Putamen (tissue), 1 donor: Measurements from ENCODE around the gene FUOM.
"Not testable (repeated sequence)": the region's sequence is repeated elsewhere in the genome, so short reads cannot be mapped to it uniquely, and the experiment has no call there.

Experiments used
- DNase-seq: peaks from one replicate; pipeline ENCODE4 v3.0.0-alpha.2; 2016; ENCODE audit warnings: low spot score

Gene FUOM

DNA sequence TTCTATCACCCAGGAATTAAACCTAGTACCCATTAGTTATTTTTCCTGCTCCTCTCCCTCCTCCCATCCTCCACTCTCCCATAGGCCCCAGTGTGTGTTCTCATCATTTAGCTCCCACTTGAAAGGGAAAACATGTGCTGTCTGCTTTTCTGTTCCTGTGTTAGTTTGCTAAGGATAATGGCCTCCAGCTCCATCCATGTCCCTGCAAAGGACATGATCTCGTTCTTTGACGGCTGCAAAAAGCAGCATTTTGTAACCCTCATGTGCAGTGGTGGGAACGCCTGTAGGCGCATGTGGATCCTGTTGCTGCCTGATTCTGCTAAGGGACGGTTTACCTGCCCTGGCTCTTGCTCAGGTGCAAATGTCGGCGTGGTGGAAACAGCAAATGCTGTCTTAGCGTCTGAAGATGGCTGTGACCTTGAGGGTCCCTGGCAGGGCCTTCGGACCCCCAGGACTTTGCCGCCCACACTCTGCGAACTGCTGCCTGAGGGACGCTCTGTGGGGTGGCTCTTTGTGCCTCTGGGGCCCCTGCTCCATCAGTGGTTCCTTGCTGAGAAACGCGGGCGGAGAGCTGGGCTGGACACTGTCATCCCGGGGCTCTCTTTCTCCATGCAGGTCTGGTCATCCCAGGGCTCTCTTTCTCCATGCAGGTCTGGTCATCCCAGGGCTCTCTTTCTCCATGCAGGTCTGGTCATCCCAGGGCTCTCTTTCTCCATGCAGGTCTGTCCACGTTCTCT lies 30.6 kb upstream of the FUOM start:
- DNase-seq = no peak

DNA sequence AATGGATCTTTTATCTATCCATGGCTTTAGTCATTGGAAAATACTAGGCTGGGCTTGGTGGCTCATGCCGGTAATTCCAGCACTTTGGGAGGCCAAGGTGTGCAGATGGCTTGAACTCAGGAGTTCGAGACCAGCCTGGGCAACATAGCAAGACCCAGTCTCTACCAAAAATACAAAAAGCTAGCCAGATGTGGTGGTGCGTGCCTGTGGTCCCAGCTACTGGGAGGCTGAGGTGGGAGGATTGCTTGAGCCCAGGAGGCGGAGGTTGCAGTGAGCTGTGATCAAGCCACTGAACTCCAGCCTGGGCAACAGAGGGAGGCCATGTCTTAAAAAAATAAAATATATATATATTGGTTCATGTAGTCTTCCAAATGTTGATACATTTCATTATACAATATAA lies 29.1 kb upstream of the FUOM start:
- DNase-seq = not testable (repeated sequence)

GRCh38 chr10:133385214-133385613 lies 27.4 kb upstream of the FUOM start:
- no peak for DNase-seq

GRCh38 chr10:133384071-133384470 lies 26.3 kb upstream of the FUOM start:
- DNase-seq = no peak

GRCh38 chr10:133383551-133383950 lies 25.7 kb upstream of the FUOM start:
- no peak for DNase-seq

- DNase-seq = no peak
Measured at GRCh38 chr10:133381036-133381435, 23.2 kb upstream of the FUOM start.

DNA sequence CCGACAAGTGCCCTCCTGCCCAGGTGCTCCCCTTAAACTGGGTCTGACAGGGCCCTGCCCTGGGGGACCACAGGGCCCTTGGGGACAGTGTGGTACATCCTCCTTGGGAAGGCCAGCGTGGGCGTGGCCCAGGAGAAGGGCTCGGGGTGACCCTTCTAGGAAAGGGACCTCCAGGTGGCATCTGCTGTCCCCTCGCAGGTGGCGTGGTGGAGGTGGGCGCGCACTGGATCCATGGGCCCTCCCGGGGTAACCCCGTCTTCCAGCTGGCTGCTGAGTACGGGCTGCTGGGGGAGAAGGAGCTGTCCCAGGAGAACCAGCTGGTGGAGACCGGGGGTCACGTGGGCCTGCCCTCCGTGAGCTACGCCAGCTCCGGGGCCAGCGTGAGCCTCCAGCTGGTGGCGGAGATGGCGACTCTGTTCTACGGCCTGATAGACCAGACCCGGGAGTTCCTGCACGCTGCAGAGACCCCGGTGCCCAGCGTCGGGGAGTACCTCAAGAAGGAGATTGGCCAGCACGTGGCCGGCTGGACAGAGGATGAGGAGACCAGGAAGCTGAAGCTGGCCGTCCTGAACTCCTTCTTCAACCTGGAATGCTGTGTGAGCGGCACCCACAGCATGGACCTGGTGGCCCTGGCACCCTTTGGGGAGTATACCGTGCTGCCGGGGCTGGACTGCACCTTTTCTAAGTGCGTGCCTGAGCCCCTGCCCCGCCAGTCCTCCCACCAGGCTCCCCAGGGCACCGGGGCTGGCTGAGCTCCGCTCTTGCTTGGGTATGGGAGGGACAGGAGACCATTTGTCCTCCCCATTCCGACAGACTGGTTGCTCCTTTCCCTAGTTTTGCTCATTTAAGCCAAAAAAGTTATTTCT lies 22.2 kb upstream of the FUOM start:
- DNase-seq = peak; percentile 48

- DNase-seq = peak; percentile 76
Measured at GRCh38 chr10:133379152-133379800, 21.5 kb upstream of the FUOM start, which contains the start of gene PAOX. TSS of gene PAOX (plus strand) at chr10:133379262. CDS start at chr10:133379317, 55 bp downstream.

DNA sequence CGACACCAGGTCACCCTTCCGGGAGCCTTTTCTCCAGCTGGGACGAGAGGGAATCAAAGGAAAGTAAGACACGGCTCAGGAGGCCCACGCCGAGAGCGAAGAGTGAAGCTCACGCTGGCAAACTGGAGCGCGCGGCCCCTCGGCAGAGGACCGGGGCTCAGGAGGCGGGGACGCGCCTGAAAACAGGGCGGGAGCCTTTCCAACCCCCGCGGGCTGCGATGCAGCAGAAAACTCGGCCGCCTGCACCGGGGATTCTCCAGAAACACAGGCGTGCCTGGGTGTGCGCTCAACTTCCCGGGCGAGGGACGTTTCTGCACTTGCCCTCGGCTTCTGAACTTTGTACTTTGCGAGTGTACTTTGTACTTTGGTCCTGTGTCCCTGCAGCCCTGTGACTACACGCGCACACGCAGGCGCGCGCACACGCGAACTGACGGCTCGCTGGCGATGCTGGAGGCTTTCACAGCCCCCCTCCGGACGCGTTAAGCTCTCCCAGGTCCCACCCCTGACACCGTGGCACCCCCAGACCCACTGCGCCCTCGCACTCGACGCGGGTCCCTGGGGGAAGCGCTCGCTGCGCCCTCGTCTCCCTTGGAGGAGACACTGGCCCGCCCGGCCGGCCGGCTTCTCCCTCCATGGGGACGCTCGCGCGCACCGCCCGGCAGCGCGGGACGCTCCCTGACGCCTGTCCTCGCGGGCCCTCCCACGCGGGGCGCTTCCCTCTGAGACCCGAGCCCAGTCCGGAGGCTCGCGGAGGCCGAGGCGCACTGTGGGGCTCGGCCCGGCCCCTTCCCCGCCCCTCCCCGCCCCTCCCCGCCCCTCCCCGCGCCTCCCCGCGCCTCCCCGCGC lies 20.7 kb upstream of the FUOM start:
- peak; percentile 72 for DNase-seq

- DNase-seq = no peak
Measured at GRCh38 chr10:133377818-133378250, 20.0 kb upstream of the FUOM start.

DNA sequence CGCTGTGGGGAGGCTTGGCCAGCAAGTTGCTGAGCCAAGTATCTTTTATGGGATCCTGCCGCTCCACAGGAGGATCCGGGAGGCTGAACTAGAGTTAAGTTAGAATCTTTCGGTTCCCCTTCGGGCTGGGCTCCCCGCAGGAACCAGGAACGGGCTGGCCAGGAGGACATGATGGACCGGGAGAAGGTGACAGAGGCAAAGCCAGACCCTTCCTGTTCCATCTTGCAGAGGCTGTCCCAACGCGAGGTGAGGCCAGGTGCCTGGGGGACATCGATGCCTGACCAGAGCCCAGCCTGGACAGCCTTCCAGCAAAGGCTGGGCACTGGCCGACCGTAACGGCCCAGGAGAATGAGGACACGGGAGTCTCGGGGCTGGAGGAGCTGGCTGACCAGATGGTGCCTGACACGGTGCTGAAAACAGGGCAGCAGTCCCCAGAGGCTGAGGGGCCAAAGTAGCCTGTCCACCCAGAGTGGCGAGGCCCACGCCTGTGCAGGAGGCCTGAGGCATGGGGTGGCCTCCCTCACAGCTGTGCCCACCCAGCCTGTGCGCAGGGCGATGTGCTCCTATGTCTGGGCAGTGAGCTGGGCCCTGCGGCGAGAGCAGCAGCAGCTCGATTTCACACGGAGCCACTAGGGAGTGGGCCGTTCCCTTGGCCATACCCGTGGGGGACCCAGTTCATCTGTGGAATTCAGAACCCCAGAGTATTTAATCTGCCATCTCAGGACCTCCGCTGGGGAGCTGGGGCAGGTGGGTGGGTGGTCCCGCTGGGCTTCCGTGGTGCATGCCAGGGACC lies 19.4 kb upstream of the FUOM start:
- no peak for DNase-seq

GRCh38 chr10:133376183-133376582 lies 18.4 kb upstream of the FUOM start:
- not testable (repeated sequence) for DNase-seq

DNA sequence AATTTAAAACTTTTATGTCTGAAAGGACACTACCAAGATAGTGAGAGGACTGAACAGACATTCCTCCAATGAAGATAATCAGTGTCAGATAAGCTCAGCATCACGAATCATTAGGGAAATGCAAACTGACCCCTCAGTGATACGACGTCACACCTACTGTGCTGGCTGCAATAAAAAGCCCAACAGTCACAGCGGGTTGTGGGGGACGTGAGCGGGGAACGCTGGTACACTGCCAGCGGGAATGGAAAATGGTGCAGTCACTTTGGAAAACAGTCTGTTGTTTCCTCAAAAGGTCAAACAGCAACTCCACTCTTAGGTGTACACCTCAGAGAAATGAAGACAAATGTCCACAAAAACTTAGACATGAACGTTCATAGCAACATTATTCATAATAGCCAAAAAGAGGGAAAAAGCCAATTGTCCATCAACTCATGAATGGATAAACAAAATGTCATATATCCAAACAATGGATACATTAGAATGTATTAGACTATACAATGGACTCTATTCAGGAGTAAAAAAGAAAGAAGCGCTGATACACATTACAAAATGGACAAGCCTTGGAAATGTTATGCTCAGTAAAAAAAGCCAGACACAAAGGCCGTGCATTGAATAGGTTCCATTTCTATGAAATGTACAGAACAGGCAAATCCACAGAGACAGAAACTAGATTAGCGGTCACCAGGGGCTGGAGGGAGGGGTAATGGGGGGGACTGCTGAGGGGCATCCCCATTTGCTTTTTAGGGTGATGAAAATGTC lies 17.7 kb upstream of the FUOM start:
- no peak for DNase-seq

GRCh38 chr10:133373174-133374090 lies 15.6 kb upstream of the FUOM start, which contains the start of gene ECHS1:
TSS of gene ECHS1 (minus strand) at chr10:133373354. CDS start at chr10:133373333, 21 bp downstream.
- DNase-seq = peak; percentile 94

DNA sequence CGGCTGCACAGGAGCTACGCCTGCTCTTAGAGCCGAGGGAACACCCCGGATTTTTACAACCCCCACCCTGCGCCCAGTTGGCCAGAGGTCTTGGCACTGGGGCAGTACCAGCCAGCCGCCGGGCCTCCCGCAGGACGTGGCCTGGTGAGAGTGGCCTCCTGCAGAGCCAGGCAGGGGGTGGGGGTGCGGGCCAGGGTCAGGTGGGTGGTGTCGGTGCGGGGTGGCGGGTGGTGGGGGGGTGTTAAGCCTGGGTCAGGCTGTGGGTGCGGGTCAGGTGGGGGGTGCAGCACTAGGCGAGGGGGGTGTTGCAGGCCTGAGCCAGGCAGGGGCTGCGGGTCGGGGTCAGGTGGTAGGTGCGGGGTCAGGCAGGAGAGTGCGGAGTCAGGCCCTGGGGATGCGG lies 14.7 kb upstream of the FUOM start:
- no peak for DNase-seq

DNA sequence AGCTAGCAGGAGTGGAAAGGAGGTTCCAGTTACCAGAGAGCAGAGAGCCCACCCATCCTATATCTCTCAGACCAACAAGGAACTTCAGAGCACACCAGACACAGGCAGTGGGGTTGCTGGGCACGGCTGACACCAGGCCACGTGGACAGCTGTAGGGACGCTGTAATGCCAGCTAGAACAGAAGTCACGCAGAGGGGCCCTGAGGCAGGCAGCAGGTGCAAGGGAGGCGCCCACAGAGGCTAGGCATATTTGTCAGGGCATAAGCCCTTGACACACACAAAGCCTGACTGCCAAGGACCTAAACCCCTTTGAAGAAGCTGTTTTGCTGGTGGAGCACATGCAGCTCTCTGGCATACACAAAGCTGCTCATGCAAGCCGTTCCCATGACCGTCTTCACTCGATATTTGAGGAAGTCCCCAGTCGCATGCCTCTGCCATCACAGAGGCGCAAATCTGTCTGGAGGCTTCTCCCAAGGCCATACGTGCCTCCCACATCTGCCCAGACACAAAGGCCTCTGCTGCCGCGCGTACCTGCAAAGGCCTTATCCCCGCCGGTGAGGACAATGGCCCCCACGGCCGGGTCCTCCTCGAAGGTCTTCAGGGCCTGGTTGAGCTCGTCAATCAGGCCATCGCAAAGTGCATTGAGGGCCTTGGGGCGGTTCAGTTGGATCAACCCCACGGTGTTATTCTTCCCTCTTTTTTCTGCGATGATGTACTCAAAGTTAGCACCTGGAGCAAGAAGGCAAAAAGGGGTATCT lies 12.4 kb upstream of the FUOM start:
- DNase-seq = no peak

DNA sequence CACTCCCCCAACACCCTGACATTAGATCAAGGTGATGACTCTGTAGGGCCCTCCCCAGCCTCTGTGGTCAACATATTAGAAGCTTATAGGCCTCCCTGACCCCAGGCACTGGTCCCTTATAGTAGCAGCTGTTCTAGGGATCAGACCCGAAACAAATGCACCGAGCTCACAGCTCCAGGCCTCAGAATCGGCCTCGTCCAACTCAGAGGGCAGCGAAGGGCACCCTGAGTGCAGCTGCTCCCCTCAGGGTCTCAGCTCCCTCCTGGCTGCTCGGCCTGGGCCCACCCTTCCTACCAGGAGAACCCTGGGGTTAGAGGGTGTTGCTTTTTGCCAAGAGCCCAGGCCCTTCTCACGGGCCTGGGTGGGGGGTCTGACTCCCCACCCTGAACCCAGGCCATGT lies 10.3 kb upstream of the FUOM start:
- DNase-seq = no peak

- DNase-seq = not testable (repeated sequence)
Measured at GRCh38 chr10:133367461-133367860, 9.6 kb upstream of the FUOM start.
